Muscle of leg (tissue), 16 donors: ENCODE data around the gene CASP5. TPM values are rescaled to one million over a fixed set of nuclear protein-coding genes. Genes with fewer than 3 reads are reported as not detected.
A peak's percentile ranks its signal among the peaks of the same experiment; 100 is the strongest.
"Not testable (repeated sequence)": the region's sequence is repeated elsewhere in the genome, so short reads cannot be mapped to it uniquely, and the experiment has no call there.

ENCODE experiments used
- DNase-seq: peaks from one replicate; pipeline ENCODE4 v3.0.0; 2013
- H3K27ac ChIP-seq: one replicate; pipeline ENCODE4 v1.5.1; 2013; ENCODE audit warnings: mild to moderate bottlenecking, low read length, control low read depth
- H3K27me3 ChIP-seq: one replicate; pipeline ENCODE4 v1.6.1; 2013; ENCODE audit warnings: low read length; ENCODE audit not compliant: control insufficient read depth, insufficient read depth
- H3K36me3 ChIP-seq: one replicate; pipeline ENCODE4 v1.6.1; 2013; ENCODE audit warnings: low read length; ENCODE audit not compliant: control insufficient read depth, insufficient read depth
- H3K4me1 ChIP-seq: one replicate; pipeline ENCODE4 v1.6.1; 2013; ENCODE audit warnings: low read length; ENCODE audit not compliant: control insufficient read depth, insufficient read depth
- H3K4me3 ChIP-seq: one replicate; pipeline ENCODE4 v1.5.1; 2013; ENCODE audit warnings: low read length, control low read depth
- H3K9me3 ChIP-seq: replicated peaks from 2 replicates; pipeline ENCODE4 v1.6.1; 2013; ENCODE audit warnings: low read depth, low read length; ENCODE audit not compliant: control insufficient read depth
- WGBS: methylation state at CpG from one replicate; pipeline ENCODE4 v1.1.5; 2013; ENCODE audit warnings: missing lambda C conversion rate; ENCODE audit not compliant: insufficient coverage; 5-methylcytosine and 5-hydroxymethylcytosine counted together
- long read RNA-seq, 11 donors: transcript quantifications; one replicate each; lab custom pipeline, GENCODE V29; 2026
- polyA plus RNA-seq, 8 donors: library from polyadenylated mRNA; unstranded; fragments of 120-200 nt; gene quantifications; one replicate each; pipeline versions ENCODE4 v1.2.1 to v1.2.3, GENCODE V29; 2013; ENCODE audit warnings: inconsistent platforms in 1 of 8, low replicate concordance in 1 of 8; ENCODE audit not compliant: insufficient read length in 8 of 8, insufficient read depth in 1 of 8
- total RNA-seq: library from RNA; stranded (reverse); fragments of 120-200 nt; gene quantifications from one replicate; pipeline ENCODE4 v1.2.4, GENCODE V29; 2013

CASP5 gene
- total RNA-seq (0.09 TPM), polyA plus RNA-seq (under 1 TPM in 2 of 8 donors, not detected in 6; 0.23 to 0.88 TPM)
- long read RNA-seq, donor 1: 0 reads
- long read RNA-seq, donor 2: 0 reads
- long read RNA-seq, donor 3: 0 reads
- long read RNA-seq, donor 4: 0 reads
- long read RNA-seq, donor 5: 0 reads
- long read RNA-seq, donor 6: 0 reads
- long read RNA-seq, donor 7: 0 reads
- long read RNA-seq, donor 8: 0 reads
- long read RNA-seq, donor 9: 0 reads
- long read RNA-seq, donor 10: 0 reads
- long read RNA-seq, donor 11: 0 reads

GRCh38 chr11:105023003-105023402, at the start of gene CASP5:
Gene CASP5 (minus strand): TSS chr11:105023168. CDS start chr11:105023136, 32 bp downstream.
- Histone ChIP-seq H3K9me3 (no peaks in the 10 kb centered on the region), H3K36me3 (no peaks in the 10 kb centered on the region), H3K4me3 (no peak within 1 kb of the TSS), H3K27me3 (no peaks in the 10 kb centered on the region), H3K4me1 (no peaks in the 10 kb centered on the region), H3K27ac (no peak within 1 kb of the TSS)
- peak; percentile 37 for DNase-seq

GRCh38 chr11:105072080-105072479, 49.1 kb upstream of the CASP5 start:
- no CpG with 5 or more reads among the region's 2 CpGs for WGBS
- H3K27me3 ChIP-seq, DNase-seq, H3K9me3 ChIP-seq, H3K36me3 ChIP-seq, H3K4me1 ChIP-seq, H3K27ac ChIP-seq, H3K4me3 ChIP-seq: not testable (repeated sequence)

GRCh38 chr11:105071089-105071732, 48.2 kb upstream of the CASP5 start:
- H3K9me3 ChIP-seq: no peaks in the 10 kb centered on the region

GRCh38 chr11:105070306-105070705, 47.3 kb upstream of the CASP5 start:
- Histone ChIP-seq H3K4me3 (no peak overlapping the region), H3K36me3 (no peaks in the 10 kb centered on the region), H3K27me3 (no peaks in the 10 kb centered on the region), H3K27ac (no peak overlapping the region), H3K9me3 (no peaks in the 10 kb centered on the region), H3K4me1 (no peaks in the 10 kb centered on the region)
- WGBS: 90% methylated on average over 4 of the region's 4 CpGs
- no peak for DNase-seq

More at GRCh38 chr11:105071089-105071732, 48.2 kb upstream of the CASP5 start:
- no peaks in the 10 kb centered on the region for H3K4me1 ChIP-seq
- DNase-seq: no peak
- WGBS: 54% methylated on average over 2 of the region's 4 CpGs
- no peak overlapping the region for H3K27ac ChIP-seq
- H3K36me3 ChIP-seq: no peaks in the 10 kb centered on the region
- no peak overlapping the region for H3K4me3 ChIP-seq
- H3K27me3 ChIP-seq: no peaks in the 10 kb centered on the region

GRCh38 chr11:105069749-105070148, 46.8 kb upstream of the CASP5 start:
- H3K27me3 ChIP-seq, H3K4me1 ChIP-seq, DNase-seq, H3K27ac ChIP-seq, H3K9me3 ChIP-seq, H3K36me3 ChIP-seq, H3K4me3 ChIP-seq: not testable (repeated sequence)
- no CpG with 5 or more reads among the region's 2 CpGs for WGBS

GRCh38 chr11:105063245-105063941, 40.4 kb upstream of the CASP5 start:
- not testable (repeated sequence) for H3K36me3 ChIP-seq, H3K27me3 ChIP-seq, H3K27ac ChIP-seq, H3K9me3 ChIP-seq, H3K4me3 ChIP-seq, H3K4me1 ChIP-seq
- DNase-seq: peak; percentile 66
- 43% methylated on average over 1 of the region's 9 CpGs for WGBS

GRCh38 chr11:105057432-105057831, 34.5 kb upstream of the CASP5 start:
- WGBS: no CpG with 5 or more reads among the region's 4 CpGs
- DNase-seq: no peak
- H3K27me3 ChIP-seq: no peaks in the 10 kb centered on the region
- H3K36me3 ChIP-seq: no peaks in the 10 kb centered on the region
- H3K4me3 ChIP-seq: no peak overlapping the region
- H3K4me1 ChIP-seq: no peaks in the 10 kb centered on the region
- H3K27ac ChIP-seq: no peak overlapping the region
- no peaks in the 10 kb centered on the region for H3K9me3 ChIP-seq

- DNase-seq: no peak
- Histone ChIP-seq H3K9me3 (no peaks in the 10 kb centered on the region), H3K36me3 (no peaks in the 10 kb centered on the region), H3K27ac (no peak overlapping the region), H3K27me3 (no peaks in the 10 kb centered on the region), H3K4me3 (no peak overlapping the region), H3K4me1 (no peaks in the 10 kb centered on the region)
- WGBS: no CpG with 5 or more reads among the region's 1 CpG
These were observed 33.5 kb upstream of the CASP5 start for GRCh38 chr11:105056446-105056845.

- no peaks in the 10 kb centered on the region for H3K4me1 ChIP-seq
- no peaks in the 10 kb centered on the region for H3K36me3 ChIP-seq
- no peak overlapping the region for H3K4me3 ChIP-seq
- DNase-seq: no peak
- no peaks in the 10 kb centered on the region for H3K9me3 ChIP-seq
- H3K27ac ChIP-seq: no peak overlapping the region
- H3K27me3 ChIP-seq: no peaks in the 10 kb centered on the region
- WGBS: no CpG with 5 or more reads among the region's 2 CpGs
These were observed 31.9 kb upstream of the CASP5 start for GRCh38 chr11:105054723-105055493.

- H3K27me3 ChIP-seq: no peaks in the 10 kb centered on the region
- H3K4me1 ChIP-seq: no peaks in the 10 kb centered on the region
- no peak for DNase-seq
- H3K9me3 ChIP-seq: no peaks in the 10 kb centered on the region
- no peak overlapping the region for H3K27ac ChIP-seq
- WGBS: no CpG with 5 or more reads among the region's 3 CpGs
- H3K36me3 ChIP-seq: no peaks in the 10 kb centered on the region
- no peak overlapping the region for H3K4me3 ChIP-seq
These were observed 29.5 kb upstream of the CASP5 start for GRCh38 chr11:105052487-105052886.
